ENCODE results near the gene TNIK. TPM values are rescaled to one million over a fixed set of nuclear protein-coding genes. Genes with fewer than 3 reads are reported as not detected.

TNIK gene
- total and polyA plus RNA-seq, 2 of the 13 experiments (the other 11 are each of a cell fraction or from before 2014, with no cell fraction given) = 0.15 to 0.22 TPM

- peak; percentile 79 for TF ChIP-seq NR2C2 (CRISPR knock-in tag; IDR thresholded peaks at IDR 0.05; ENCODE audit: borderline replicate concordance)
- no peak for TF ChIP-seq HOXA9 (CRISPR knock-in tag; IDR thresholded peaks at IDR 0.05; ENCODE audit: borderline replicate concordance)
- TF ChIP-seq STAT6 (CRISPR knock-in tag; IDR thresholded peaks at IDR 0.05; ENCODE audit: borderline replicate concordance) = peak; percentile 47; the same call in 1 of the 2 replicates
- TF ChIP-seq PPARG (CRISPR knock-in tag; conservative IDR thresholded peaks at IDR 0.05) = peak; percentile 67; the same call in 1 of the 2 replicates
- peak; percentile 68 for TF ChIP-seq TFAP4 (IDR thresholded peaks at IDR 0.05; ENCODE audit: borderline replicate concordance, low read depth)
- no peak for TF ChIP-seq TOE1 (CRISPR knock-in tag; IDR thresholded peaks at IDR 0.05)
- peak; percentile 56; the same call in 1 of the 2 replicates for TF ChIP-seq FOXA3 (CRISPR knock-in tag; IDR thresholded peaks at IDR 0.05)
- peak; percentile 78 for TF ChIP-seq MED1 (CRISPR knock-in tag; IDR thresholded peaks at IDR 0.05)
- no peak for TF ChIP-seq ZNF441 (CRISPR knock-in tag; IDR thresholded peaks at IDR 0.05; ENCODE audit: borderline replicate concordance)
- no peak for TF ChIP-seq FOXP1 (IDR thresholded peaks at IDR 0.05)
- peak; percentile 60; the same call in 1 of the 2 replicates for TF ChIP-seq FOXP1 (CRISPR knock-in tag; IDR thresholded peaks at IDR 0.05)
- TF ChIP-seq HDAC1 (CRISPR knock-in tag; IDR thresholded peaks at IDR 0.05) = peak; percentile 49
- peak; percentile 50; the same call in 1 of the 2 replicates for TF ChIP-seq ARID3A (IDR thresholded peaks at IDR 0.05; ENCODE audit: low read depth, low read length)
- TF ChIP-seq DPF2 (CRISPR knock-in tag; IDR thresholded peaks at IDR 0.05; ENCODE audit: borderline replicate concordance, low read depth) = peak; percentile 84; the same call in 1 of the 2 replicates
- TF ChIP-seq HNF1A (IDR thresholded peaks at IDR 0.05; ENCODE audit: low read depth) = no peak
- TF ChIP-seq HNF1A (CRISPR knock-in tag; IDR thresholded peaks at IDR 0.05; ENCODE audit: borderline replicate concordance) = peak; percentile 59; the same call in 1 of the 2 replicates
- TF ChIP-seq BRF2 (CRISPR knock-in tag; IDR thresholded peaks at IDR 0.05) = 0 out of 2 replicates have a peak, but pooled peaks have one; percentile 25
- TF ChIP-seq DRAP1 (CRISPR knock-in tag; IDR thresholded peaks at IDR 0.05) = peak; percentile 32
- no peak for TF ChIP-seq RBM39 (IDR thresholded peaks at IDR 0.05; ENCODE audit: low read depth, low read length, poor library complexity, severe bottlenecking)
Observed at GRCh38 chr3:171092467-171092911, 367.7 kb downstream of the TNIK start (continued).

Measured in HepG2 (cell line).